ENCODE measurements around the gene CTNNA3. TPM values are rescaled to one million over a fixed set of nuclear protein-coding genes. Genes with fewer than 3 reads are reported as not detected.

CTNNA3 gene
- total RNA-seq, 4 donors from 2014 or later: 0.68 to 75.2 (median 1.4) TPM

DNA sequence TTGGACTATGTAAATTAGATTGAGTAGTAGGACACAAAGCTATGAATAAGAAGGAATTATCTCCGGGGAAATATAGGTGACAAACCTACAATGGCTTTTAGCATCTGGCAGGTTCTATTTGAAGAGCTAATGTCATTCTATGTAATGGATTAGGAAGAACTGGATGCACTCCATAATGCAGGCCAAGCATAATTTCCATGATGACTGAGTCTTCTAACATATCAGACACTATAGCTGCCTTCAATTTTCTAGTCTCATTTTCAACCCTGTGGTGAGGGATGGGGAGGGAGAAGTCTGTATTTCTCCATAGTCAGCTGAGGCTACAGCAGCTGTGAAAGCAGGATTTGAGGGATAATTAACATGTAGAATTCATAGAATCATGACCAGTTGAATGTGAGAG lies 1160.6 kb downstream of the CTNNA3 start:
- in situ Hi-C loops (cut with MboI; ENCODE audit: low pct_ligation_motif_present in 1 of 4, low pct_unique_long_range_greater_than_20kb in 1 of 4, low sequenced_read_pairs in 3 of 4) (no loop called here), intact Hi-C loops (cut with DNase I; ENCODE audit: low total_unique reads) (no loop called here)
- Histone ChIP-seq H3K4me1 (no peaks in the 10 kb centered on the region), H3K4me3 (no peak overlapping the region), H3K9me3 (no peaks in the 10 kb centered on the region), H3K27ac (no peak overlapping the region), H3K36me3 (no peaks in the 10 kb centered on the region), H3K27me3 (no peaks in the 10 kb centered on the region)
- DNase-seq: no peak
- TF ChIP-seq POLR2AphosphoS5 (IDR thresholded peaks at IDR 0.05): no peak
- TF ChIP-seq, protein P1, sequence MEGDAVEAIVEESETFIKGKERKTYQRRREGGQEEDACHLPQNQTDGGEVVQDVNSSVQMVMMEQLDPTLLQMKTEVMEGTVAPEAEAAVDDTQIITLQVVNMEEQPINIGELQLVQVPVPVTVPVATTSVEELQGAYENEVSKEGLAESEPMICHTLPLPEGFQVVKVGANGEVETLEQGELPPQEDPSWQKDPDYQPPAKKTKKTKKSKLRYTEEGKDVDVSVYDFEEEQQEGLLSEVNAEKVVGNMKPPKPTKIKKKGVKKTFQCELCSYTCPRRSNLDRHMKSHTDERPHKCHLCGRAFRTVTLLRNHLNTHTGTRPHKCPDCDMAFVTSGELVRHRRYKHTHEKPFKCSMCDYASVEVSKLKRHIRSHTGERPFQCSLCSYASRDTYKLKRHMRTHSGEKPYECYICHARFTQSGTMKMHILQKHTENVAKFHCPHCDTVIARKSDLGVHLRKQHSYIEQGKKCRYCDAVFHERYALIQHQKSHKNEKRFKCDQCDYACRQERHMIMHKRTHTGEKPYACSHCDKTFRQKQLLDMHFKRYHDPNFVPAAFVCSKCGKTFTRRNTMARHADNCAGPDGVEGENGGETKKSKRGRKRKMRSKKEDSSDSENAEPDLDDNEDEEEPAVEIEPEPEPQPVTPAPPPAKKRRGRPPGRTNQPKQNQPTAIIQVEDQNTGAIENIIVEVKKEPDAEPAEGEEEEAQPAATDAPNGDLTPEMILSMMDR (IDR thresholded peaks at IDR 0.05): no peak
- TF ChIP-seq POLR2A (IDR thresholded peaks at IDR 0.05): no peak
- TF ChIP-seq EP300 (IDR thresholded peaks at IDR 0.05; ENCODE audit: low read depth): no peak
- WGBS, 2 donors (ENCODE audit: low coverage in 1 of 2): 76 to 88% methylated on average over 1 of the region's 1 CpG

- Histone ChIP-seq H3K36me3 (no peaks in the 10 kb centered on the region), H3K9me3 (no peaks in the 10 kb centered on the region), H3K4me3 (no peak overlapping the region), H3K27ac (no peak overlapping the region), H3K27me3 (no peaks in the 10 kb centered on the region), H3K4me1 (no peaks in the 10 kb centered on the region)
- intact Hi-C loops (cut with DNase I; ENCODE audit: low total_unique reads) (no loop called here), in situ Hi-C loops (cut with MboI; ENCODE audit: low pct_ligation_motif_present in 1 of 4, low pct_unique_long_range_greater_than_20kb in 1 of 4, low sequenced_read_pairs in 3 of 4) (no loop called here)
- TF ChIP-seq POLR2AphosphoS5 (IDR thresholded peaks at IDR 0.05): no peak
- TF ChIP-seq POLR2A (IDR thresholded peaks at IDR 0.05): no peak
- TF ChIP-seq EP300 (IDR thresholded peaks at IDR 0.05; ENCODE audit: low read depth): no peak
- WGBS, 2 donors (ENCODE audit: low coverage in 1 of 2): 91 to 95% methylated on average over 1 of the region's 1 CpG
- no peak for DNase-seq
These were observed 1161.1 kb downstream of the CTNNA3 start for GRCh38 chr10:66534866-66535265.

DNA sequence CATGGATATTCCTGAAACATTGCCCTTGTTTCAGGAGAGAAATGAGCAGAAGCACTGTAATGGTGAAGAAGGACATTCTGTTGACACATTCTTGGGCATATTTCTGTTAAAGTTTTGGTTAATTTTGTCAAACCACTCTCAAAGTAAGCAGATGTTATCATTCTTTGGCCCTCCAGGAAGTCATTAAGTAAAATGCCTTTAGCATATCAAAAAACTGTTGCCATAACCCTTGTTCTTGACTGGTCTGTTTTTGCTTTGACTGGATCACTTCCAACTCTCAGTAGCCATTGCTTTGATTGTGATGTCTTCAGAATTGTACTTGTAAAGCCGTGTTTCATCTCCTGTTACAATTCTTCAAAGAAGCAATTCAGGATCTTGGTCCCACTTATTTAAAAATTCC lies 1174.5 kb downstream of the CTNNA3 start:
- TF ChIP-seq POLR2A (IDR thresholded peaks at IDR 0.05): no peak
- no peak for TF ChIP-seq POLR2AphosphoS5 (IDR thresholded peaks at IDR 0.05)
- Histone ChIP-seq H3K27me3 (no peaks in the 10 kb centered on the region), H3K36me3 (no peaks in the 10 kb centered on the region), H3K27ac (no peak overlapping the region), H3K4me3 (no peak overlapping the region), H3K9me3 (no peaks in the 10 kb centered on the region), H3K4me1 (no peaks in the 10 kb centered on the region)
- intact Hi-C loops (cut with DNase I; ENCODE audit: low total_unique reads): no loop called here
- in situ Hi-C loops (cut with MboI; ENCODE audit: low pct_ligation_motif_present in 1 of 4, low pct_unique_long_range_greater_than_20kb in 1 of 4, low sequenced_read_pairs in 3 of 4): no loop called here
- DNase-seq: no peak
- 25 to 40% methylated on average over 1 of the region's 1 CpG for WGBS, 2 donors (ENCODE audit: low coverage in 1 of 2)

GRCh38 chr10:66519616-66520015 lies 1176.4 kb downstream of the CTNNA3 start:
- TF ChIP-seq POLR2AphosphoS5 (IDR thresholded peaks at IDR 0.05): no peak
- TF ChIP-seq POLR2A (IDR thresholded peaks at IDR 0.05): no peak
- TF ChIP-seq, protein P1 (IDR thresholded peaks at IDR 0.05): no peak
- no peak for TF ChIP-seq EP300 (IDR thresholded peaks at IDR 0.05; ENCODE audit: low read depth)

DNA sequence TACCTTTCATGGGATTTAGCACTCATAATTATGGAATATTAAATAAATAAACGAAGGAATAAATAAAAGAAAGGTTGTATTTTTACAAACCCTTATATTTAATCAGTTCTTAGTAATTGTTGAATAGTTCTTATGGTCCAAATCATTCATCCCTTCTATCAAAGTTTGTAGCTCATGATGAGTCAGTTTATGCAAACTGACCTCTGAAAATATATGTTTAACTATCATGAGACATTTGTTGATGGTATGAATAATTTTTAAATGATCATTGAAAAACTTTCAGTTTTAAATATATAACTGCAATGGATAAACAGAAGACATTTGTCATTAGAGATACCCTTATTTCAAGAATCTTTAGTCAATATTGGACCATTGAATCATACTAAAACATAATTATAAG lies 1181.3 kb downstream of the CTNNA3 start:
- H3K4me1 ChIP-seq: no peaks in the 10 kb centered on the region

More at GRCh38 chr10:66519616-66520015, 1176.4 kb downstream of the CTNNA3 start:
- Histone ChIP-seq H3K27ac (no peak overlapping the region), H3K9me3 (no peaks in the 10 kb centered on the region), H3K36me3 (no peaks in the 10 kb centered on the region), H3K4me1 (no peaks in the 10 kb centered on the region), H3K4me3 (no peak overlapping the region), H3K27me3 (no peaks in the 10 kb centered on the region)
- DNase-seq: no peak
- intact Hi-C loops (cut with DNase I; ENCODE audit: low total_unique reads): no loop called here
- in situ Hi-C loops (cut with MboI; ENCODE audit: low pct_ligation_motif_present in 1 of 4, low pct_unique_long_range_greater_than_20kb in 1 of 4, low sequenced_read_pairs in 3 of 4): no loop called here
- 83 to 87% methylated on average over 3 of the region's 3 CpGs for WGBS, 2 donors (ENCODE audit: low coverage in 1 of 2)

More for the DNA sequence above, 1181.3 kb downstream of the CTNNA3 start:
- Histone ChIP-seq H3K9me3 (no peaks in the 10 kb centered on the region), H3K4me3 (no peak overlapping the region), H3K27me3 (no peaks in the 10 kb centered on the region), H3K36me3 (no peaks in the 10 kb centered on the region), H3K27ac (no peak overlapping the region)
- in situ Hi-C loops (cut with MboI; ENCODE audit: low pct_ligation_motif_present in 1 of 4, low pct_unique_long_range_greater_than_20kb in 1 of 4, low sequenced_read_pairs in 3 of 4) (no loop called here), intact Hi-C loops (cut with DNase I; ENCODE audit: low total_unique reads) (no loop called here)
- no peak for TF ChIP-seq POLR2A (IDR thresholded peaks at IDR 0.05)
- no peak for TF ChIP-seq EP300 (IDR thresholded peaks at IDR 0.05; ENCODE audit: low read depth)
- TF ChIP-seq POLR2AphosphoS5 (IDR thresholded peaks at IDR 0.05): no peak
- TF ChIP-seq, protein P1 (IDR thresholded peaks at IDR 0.05): no peak
- WGBS, 2 donors (ENCODE audit: low coverage in 1 of 2): 38 to 57% methylated on average over 1 of the region's 1 CpG
- DNase-seq: no peak
